ENCODE measurements around the gene MYOCOS.

GRCh38 chr1:171674431-171675405 is 52.7 kb downstream of the MYOCOS start:
- no peak for TF ChIP-seq CTCF (conservative IDR thresholded peaks at IDR 0.05)
- no peak for TF ChIP-seq EZH2 (IDR thresholded peaks at IDR 0.05; ENCODE audit: low read depth)

All from PC-9 (cell line).